Activated CD4-positive, alpha-beta T cell treated with anti-CD3 and anti-CD28 coated beads, Interleukin-2, amount 10 ng/mL, durations not matched to agents 24 days and 14 days (primary cell): ENCODE results near the gene CYLD. TPM values are rescaled to one million over a fixed set of nuclear protein-coding genes. Genes with fewer than 3 reads are reported as not detected.

ENCODE experiments used
- DNase-seq: peaks from one replicate; pipeline ENCODE4 v3.0.0; 2022
- H3K27ac Mint-ChIP-seq: one replicate; pipeline ENCODE4 v1.8.0; 2022; ENCODE audit warnings: mild to moderate bottlenecking, mixed read lengths
- H3K27me3 Mint-ChIP-seq: one replicate; pipeline ENCODE4 v1.8.0; 2022; ENCODE audit warnings: mixed read lengths
- H3K36me3 Mint-ChIP-seq: one replicate; pipeline ENCODE4 v1.8.0; 2022; ENCODE audit warnings: low read depth, mild to moderate bottlenecking, mixed read lengths
- H3K4me1 Mint-ChIP-seq: one replicate; pipeline ENCODE4 v1.8.0; 2021; ENCODE audit warnings: mixed read lengths
- H3K4me3 Mint-ChIP-seq: one replicate; pipeline ENCODE4 v1.8.0; 2022; ENCODE audit warnings: mild to moderate bottlenecking, moderate library complexity, mixed read lengths
- H3K9me3 Mint-ChIP-seq: one replicate; pipeline ENCODE4 v1.8.0; 2021; ENCODE audit warnings: mixed read lengths
- intact Hi-C: fragments of 100-400 bp; cut with micrococcal nuclease; formaldehyde crosslinking; loops from one replicate; pipeline ENCODE4 v1.15.1; 2023
- total RNA-seq: library from RNA; stranded (reverse); gene quantifications from 2 replicates; pipeline ENCODE4 v1.2.3, GENCODE V29; 2022

CYLD gene
- total RNA-seq, 1 donor from 2014 or later, result 178 TPM

GRCh38 chr16:50763211-50763610 is 21.3 kb downstream of the CYLD start:
- peaks cover 8% of the 10 kb centered on the region for H3K9me3 Mint-ChIP-seq
- H3K36me3 Mint-ChIP-seq, result peaks cover 79% of the 10 kb centered on the region
- intact Hi-C loops, result no loop called here

GRCh38 chr16:50765260-50765659 is 23.4 kb downstream of the CYLD start:
- Mint-ChIP-seq H3K36me3 (peaks cover 85% of the 10 kb centered on the region), H3K27me3 (no peaks in the 10 kb centered on the region), H3K4me3 (peak overlapping the region; percentile 39), H3K9me3 (peaks cover 12% of the 10 kb centered on the region), H3K27ac (peak overlapping the region; percentile 89), H3K4me1 (peaks cover 62% of the 10 kb centered on the region)
- intact Hi-C loops, result loop anchor here (1.0 to 2.0 kb wide), 2 partner anchors 13 to 18 kb away; no protein-coding TSS in a partner anchor
- no peak for DNase-seq

More at GRCh38 chr16:50763211-50763610, 21.3 kb downstream of the CYLD start:
- Mint-ChIP-seq H3K4me1 (peaks cover 61% of the 10 kb centered on the region), H3K27ac (peak overlapping the region; percentile 46), H3K27me3 (no peaks in the 10 kb centered on the region), H3K4me3 (no peak overlapping the region)
- no peak for DNase-seq

DNA sequence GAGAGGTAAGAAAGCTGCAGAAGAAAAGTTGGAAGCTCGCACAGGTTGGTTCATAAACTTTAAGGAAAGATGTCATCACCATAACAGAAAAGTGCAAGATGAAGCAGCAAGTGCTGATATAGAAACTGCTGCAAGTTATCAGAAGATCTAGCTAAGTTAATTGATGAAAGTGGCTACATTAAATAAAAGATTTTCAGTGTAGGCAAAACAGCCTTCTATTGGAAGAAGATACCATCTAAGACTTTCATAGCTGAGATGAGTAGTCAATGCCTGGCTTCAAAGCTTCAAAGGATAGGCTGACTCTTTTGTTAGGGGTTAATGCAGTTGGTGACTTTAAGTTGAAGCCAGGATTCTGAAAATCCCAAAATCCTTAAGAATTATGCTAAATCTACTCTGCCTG is 24.0 kb downstream of the CYLD start:
- Mint-ChIP-seq H3K4me3 (peak overlapping the region; percentile 39), H3K4me1 (peaks cover 59% of the 10 kb centered on the region), H3K9me3 (peaks cover 12% of the 10 kb centered on the region), H3K36me3 (peaks cover 87% of the 10 kb centered on the region), H3K27me3 (no peaks in the 10 kb centered on the region), H3K27ac (peak overlapping the region; percentile 89)
- DNase-seq, result no peak
- intact Hi-C loops, result loop anchor here (1.0 to 2.0 kb wide), 2 partner anchors 12 to 19 kb away; no protein-coding TSS in a partner anchor

DNA sequence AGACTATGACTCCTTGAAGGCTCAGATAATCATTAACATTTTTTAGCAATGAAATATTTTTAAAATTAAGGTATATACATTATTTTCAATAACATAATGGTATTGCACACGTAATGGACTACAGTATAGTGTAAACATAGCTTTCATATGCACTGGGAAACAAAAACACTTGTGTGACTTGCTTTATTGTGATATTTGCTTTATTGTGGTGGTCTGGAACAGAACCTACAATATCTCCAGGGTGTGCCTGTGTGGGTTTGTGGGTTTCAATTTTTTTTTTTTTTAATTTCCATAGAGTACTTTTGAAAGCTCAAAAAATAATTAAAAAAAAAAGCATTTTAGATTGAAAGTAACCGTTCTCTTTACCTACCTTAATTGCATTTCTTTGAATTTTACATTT is 25.3 kb downstream of the CYLD start:
- no peaks in the 10 kb centered on the region for H3K27me3 Mint-ChIP-seq
- DNase-seq, result no peak
- H3K27ac Mint-ChIP-seq, result peak overlapping the region; percentile 71
- intact Hi-C loops, result no loop called here
- no peak overlapping the region for H3K4me3 Mint-ChIP-seq
- H3K36me3 Mint-ChIP-seq, result peaks cover 89% of the 10 kb centered on the region
- H3K4me1 Mint-ChIP-seq, result peaks cover 58% of the 10 kb centered on the region
- H3K9me3 Mint-ChIP-seq, result peaks cover 16% of the 10 kb centered on the region

DNA sequence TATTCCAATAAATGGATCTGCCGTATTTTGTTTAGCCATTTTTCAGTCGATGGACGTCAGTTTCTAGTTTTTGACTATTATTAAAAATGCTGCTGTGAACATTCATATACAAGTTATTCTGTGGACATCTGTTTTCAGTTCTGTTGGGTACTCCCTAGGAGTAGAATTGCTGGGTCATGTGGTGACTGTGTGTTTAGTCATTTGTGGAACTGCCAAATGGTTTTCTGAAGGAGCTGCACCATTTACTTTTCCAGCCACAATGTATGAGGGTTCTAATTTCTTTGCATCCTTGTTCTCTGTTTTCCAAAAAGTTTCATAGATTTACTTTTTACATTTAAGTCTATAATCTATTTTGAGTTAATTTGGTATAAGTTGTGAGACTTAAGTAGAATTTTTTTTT is 29.5 kb downstream of the CYLD start:
- peaks cover 78% of the 10 kb centered on the region for H3K36me3 Mint-ChIP-seq
- H3K4me1 Mint-ChIP-seq, result peaks cover 38% of the 10 kb centered on the region
- H3K4me3 Mint-ChIP-seq, result no peak overlapping the region
- no peak for DNase-seq
- no peaks in the 10 kb centered on the region for H3K27me3 Mint-ChIP-seq
- H3K27ac Mint-ChIP-seq, result peak overlapping the region; percentile 30
- intact Hi-C loops, result no loop called here
- peaks cover 17% of the 10 kb centered on the region for H3K9me3 Mint-ChIP-seq

DNA sequence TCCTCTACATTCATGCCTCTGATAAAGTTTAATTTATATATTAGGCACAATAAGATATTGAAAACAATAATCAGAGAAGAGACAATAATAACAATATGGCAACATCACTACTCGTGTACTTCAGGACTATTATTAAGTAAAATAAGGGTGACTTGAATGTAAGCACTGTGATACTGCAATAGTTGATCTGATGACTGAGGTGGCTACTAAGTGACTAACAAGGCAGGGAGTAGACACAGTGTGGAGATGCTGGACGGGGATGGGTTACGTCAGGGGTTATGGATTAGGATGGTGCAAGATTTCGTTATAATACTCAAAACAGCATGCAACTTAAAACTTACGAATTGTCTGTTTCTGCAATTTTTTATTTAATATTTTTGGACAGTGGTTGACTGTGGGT is 32.5 kb downstream of the CYLD start:
- Mint-ChIP-seq H3K4me3 (no peak overlapping the region), H3K27ac (no peak overlapping the region), H3K36me3 (peaks cover 64% of the 10 kb centered on the region), H3K9me3 (peaks cover 6% of the 10 kb centered on the region), H3K4me1 (peaks cover 35% of the 10 kb centered on the region), H3K27me3 (no peaks in the 10 kb centered on the region)
- no peak for DNase-seq
- intact Hi-C loops, result no loop called here

DNA sequence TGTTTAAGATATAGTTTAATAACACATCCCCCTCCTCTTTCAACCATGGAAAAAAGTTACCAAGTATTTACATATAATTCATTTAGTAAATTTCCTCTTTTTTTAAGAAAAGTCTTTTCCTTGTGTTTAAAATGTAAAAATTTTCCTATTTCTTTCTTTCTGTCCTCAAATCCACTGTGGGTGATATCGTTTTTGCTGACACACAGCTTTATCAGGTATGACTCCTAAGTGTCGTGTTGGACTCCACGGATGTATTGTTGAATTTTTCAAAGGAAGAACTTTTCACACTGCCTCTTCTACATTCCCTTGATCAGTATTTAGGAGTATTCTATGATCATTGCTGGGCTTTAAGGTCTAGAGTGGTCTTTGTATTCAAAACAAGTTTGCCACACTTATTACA is 33.1 kb downstream of the CYLD start:
- H3K36me3 Mint-ChIP-seq, result peaks cover 66% of the 10 kb centered on the region
- intact Hi-C loops, result no loop called here
- H3K27ac Mint-ChIP-seq, result no peak overlapping the region
- H3K4me1 Mint-ChIP-seq, result peaks cover 34% of the 10 kb centered on the region
- DNase-seq, result no peak
- peaks cover 6% of the 10 kb centered on the region for H3K9me3 Mint-ChIP-seq
- H3K27me3 Mint-ChIP-seq, result no peaks in the 10 kb centered on the region
- no peak overlapping the region for H3K4me3 Mint-ChIP-seq

DNA sequence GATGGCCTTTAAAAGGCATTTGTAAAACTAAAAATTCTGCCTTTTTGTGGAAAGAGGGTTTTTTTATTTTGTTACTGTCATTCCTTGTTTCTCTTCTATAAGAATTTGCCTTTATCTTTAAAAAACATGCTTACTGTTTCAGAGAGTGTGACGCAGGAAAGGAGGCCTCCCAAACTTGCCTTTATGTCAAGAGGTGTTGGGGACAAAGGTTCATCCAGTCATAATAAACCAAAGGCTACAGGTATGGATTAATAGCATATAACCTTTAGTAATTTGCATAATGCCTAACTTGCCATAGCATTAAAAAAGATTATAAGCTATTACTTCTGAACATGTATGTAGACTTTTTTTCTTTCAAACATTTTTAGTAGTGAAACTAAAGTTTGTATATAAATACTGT is 34.2 kb downstream of the CYLD start:
- Mint-ChIP-seq H3K4me3 (no peak overlapping the region), H3K4me1 (peaks cover 42% of the 10 kb centered on the region), H3K36me3 (peaks cover 65% of the 10 kb centered on the region), H3K9me3 (peaks cover 6% of the 10 kb centered on the region), H3K27me3 (no peaks in the 10 kb centered on the region), H3K27ac (no peak overlapping the region)
- no peak for DNase-seq
- intact Hi-C loops, result no loop called here

DNA sequence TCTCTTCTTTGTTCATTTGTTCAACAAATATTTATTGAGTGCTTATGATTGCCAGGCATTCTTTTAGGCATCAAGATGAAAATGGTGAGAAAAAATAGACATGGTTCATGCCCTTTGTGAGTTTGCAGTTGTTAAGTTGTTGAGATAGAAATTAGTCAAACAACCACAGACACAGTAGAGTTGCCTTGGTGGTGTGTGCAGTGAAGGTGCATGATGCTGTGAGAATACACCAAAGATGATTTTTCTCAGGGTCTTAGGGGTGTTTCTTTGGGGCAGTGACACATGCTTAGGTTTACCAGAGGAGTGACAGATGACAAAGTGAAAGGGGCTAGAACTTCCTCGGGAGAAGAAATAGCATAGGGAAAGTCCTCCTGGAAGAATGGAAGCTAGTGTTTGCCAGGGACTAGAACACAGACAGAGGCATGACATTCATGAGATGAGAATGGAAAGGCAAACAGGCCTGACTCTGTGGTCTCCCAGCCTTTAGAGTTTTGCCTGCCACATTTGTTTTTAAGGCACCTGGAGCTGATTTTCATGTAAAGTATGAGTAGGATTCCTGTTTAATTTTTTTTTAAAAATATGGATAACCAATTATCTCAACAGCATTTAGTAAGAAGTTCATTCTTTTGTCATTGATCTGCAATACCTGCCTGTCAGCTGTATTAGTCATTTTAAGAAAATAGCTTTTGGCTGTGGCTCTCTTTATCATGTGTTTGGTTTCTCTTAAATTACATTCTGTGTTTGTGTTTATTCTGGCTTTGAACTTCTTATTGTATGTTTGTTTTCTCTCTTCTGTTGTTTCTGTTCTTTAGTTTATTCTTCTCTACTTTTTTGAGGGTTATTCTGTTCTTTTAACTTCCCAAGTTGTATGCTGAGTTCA is 36.6 kb downstream of the CYLD start:
- intact Hi-C loops, result loop anchor here (1.0 to 2.0 kb wide), 2 partner anchors 13 to 28 kb away; no protein-coding TSS in a partner anchor
- H3K27ac Mint-ChIP-seq, result peak overlapping the region; percentile 75
- H3K4me1 Mint-ChIP-seq, result peaks cover 43% of the 10 kb centered on the region
- DNase-seq, result no peak
- H3K36me3 Mint-ChIP-seq, result peaks cover 64% of the 10 kb centered on the region
- H3K27me3 Mint-ChIP-seq, result no peaks in the 10 kb centered on the region
- peak overlapping the region; percentile 25 for H3K4me3 Mint-ChIP-seq
- H3K9me3 Mint-ChIP-seq, result no peaks in the 10 kb centered on the region

DNA sequence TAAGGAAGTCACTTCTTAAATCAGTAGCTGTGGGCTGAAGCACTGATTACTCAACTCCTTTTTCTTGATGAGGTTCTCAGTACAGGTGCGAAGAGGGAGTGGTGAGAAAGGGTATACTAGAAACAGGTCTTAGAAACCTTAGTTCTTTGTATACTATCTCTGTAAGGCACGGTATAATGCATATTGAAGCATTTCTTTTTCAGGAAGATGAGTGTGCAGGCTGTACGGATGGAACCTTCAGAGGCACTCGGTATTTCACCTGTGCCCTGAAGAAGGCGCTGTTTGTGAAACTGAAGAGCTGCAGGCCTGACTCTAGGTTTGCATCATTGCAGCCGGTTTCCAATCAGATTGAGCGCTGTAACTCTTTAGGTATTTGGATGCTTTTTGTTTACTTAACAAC is 39.2 kb downstream of the CYLD start:
- Mint-ChIP-seq H3K27me3 (no peaks in the 10 kb centered on the region), H3K36me3 (peaks cover 66% of the 10 kb centered on the region), H3K9me3 (no peaks in the 10 kb centered on the region), H3K27ac (peak overlapping the region; percentile 75), H3K4me1 (peaks cover 39% of the 10 kb centered on the region), H3K4me3 (peak overlapping the region; percentile 51)
- intact Hi-C loops, result no loop called here
- no peak for DNase-seq

DNA sequence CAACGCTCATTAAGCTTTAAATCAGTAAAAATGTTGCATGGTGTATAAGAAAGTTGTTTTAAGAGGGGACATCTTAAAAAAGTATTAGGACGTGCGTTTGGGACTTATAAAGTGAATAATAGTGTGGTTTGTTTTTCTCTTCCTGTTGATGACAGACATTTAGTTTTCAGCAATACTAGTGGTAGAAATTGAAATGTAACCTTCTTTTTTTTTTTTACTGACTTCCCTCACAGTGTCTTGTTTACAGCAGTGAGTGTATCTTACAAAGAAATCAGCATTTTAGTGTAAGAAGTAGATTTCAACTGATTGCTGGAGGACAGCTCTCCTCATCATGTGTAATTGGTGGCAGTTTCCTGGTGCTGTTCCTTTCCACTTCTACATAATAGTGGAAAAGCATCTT is 39.6 kb downstream of the CYLD start:
- Mint-ChIP-seq H3K4me1 (peaks cover 39% of the 10 kb centered on the region), H3K9me3 (no peaks in the 10 kb centered on the region), H3K27ac (peak overlapping the region; percentile 75), H3K4me3 (peak overlapping the region; percentile 51), H3K36me3 (peaks cover 70% of the 10 kb centered on the region), H3K27me3 (no peaks in the 10 kb centered on the region)
- DNase-seq, result no peak
- intact Hi-C loops, result no loop called here

GRCh38 chr16:50789757-50790156 is 47.9 kb downstream of the CYLD start:
- H3K27ac Mint-ChIP-seq, result no peak overlapping the region
- DNase-seq, result no peak
- H3K4me1 Mint-ChIP-seq, result peaks cover 16% of the 10 kb centered on the region
- no peak overlapping the region for H3K4me3 Mint-ChIP-seq
- no peaks in the 10 kb centered on the region for H3K27me3 Mint-ChIP-seq
- intact Hi-C loops, result no loop called here
- peaks cover 8% of the 10 kb centered on the region for H3K9me3 Mint-ChIP-seq
- peaks cover 70% of the 10 kb centered on the region for H3K36me3 Mint-ChIP-seq

DNA sequence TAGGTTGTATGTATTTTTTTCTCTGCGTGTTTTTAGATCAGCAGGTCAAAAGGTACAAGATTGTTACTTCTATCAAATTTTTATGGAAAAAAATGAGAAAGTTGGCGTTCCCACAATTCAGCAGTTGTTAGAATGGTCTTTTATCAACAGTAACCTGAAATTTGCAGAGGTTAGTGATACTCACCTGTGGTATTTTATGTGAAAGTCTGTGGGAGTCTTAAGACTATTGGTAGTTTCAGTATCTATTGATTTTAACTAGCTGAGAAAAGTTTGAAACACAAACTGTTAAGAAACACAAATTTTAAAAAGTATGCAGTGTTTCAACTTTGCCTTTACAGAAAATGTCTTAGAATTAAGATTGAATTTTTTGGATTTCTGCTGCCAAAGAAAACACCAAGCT is 49.6 kb downstream of the CYLD start:
- H3K9me3 Mint-ChIP-seq, result peaks cover 8% of the 10 kb centered on the region
- peaks cover 70% of the 10 kb centered on the region for H3K36me3 Mint-ChIP-seq
- H3K27ac Mint-ChIP-seq, result no peak overlapping the region
- no peaks in the 10 kb centered on the region for H3K27me3 Mint-ChIP-seq
- no peak for DNase-seq
- no peak overlapping the region for H3K4me3 Mint-ChIP-seq
- intact Hi-C loops, result no loop called here
- H3K4me1 Mint-ChIP-seq, result peaks cover 18% of the 10 kb centered on the region

GRCh38 chr16:50796829-50797228 is 54.9 kb downstream of the CYLD start:
- intact Hi-C loops, result no loop called here

More at GRCh38 chr16:50796829-50797228, 54.9 kb downstream of the CYLD start:
- Mint-ChIP-seq H3K27me3 (no peaks in the 10 kb centered on the region), H3K4me1 (peaks cover 6% of the 10 kb centered on the region), H3K9me3 (no peaks in the 10 kb centered on the region), H3K36me3 (peaks cover 65% of the 10 kb centered on the region), H3K4me3 (no peak overlapping the region), H3K27ac (no peak overlapping the region)
- no peak for DNase-seq
